IMR-90 (cell line): ENCODE measurements around the gene ANK3. TPM values are rescaled to one million over a fixed set of nuclear protein-coding genes. Genes with fewer than 3 reads are reported as not detected.

Experiments used
- ATAC-seq: fragments of 200-7000 bp; cut with Tn5 transposase; 2 replicates; pipeline ENCODE4 v1.9.1; 2020; ENCODE audit warnings: low read depth, mild to moderate bottlenecking, moderate library complexity
- BruUV-seq: library from RNA; stranded (reverse); fragments of 400-500 nt; replicated peaks from 2 replicates; lab custom pipeline; 2021; lab: Mats Ljungman, UMichigan
- CTCF ChIA-PET: fragments of 300-600 bp; formaldehyde crosslinking; extraction: SDS; loops from one replicate; lab custom pipeline; 2021; ENCODE audit warnings: antibody characterized with exemption; lab: Yijun Ruan, JAX
- POLR2A ChIA-PET: fragments of 300-600 bp; sonication (Branson Sonifier 250); formaldehyde crosslinking; loops from one replicate; lab custom pipeline; 2022; ENCODE audit warnings: antibody characterized with exemption; ENCODE audit not compliant: unreplicated experiment; lab: Charles Lee
- DNase-seq: peaks from one replicate; pipeline ENCODE4 v3.0.0; 2013
- H2AFZ ChIP-seq: replicated peaks from 2 replicates; pipeline ENCODE3; 2013; ENCODE audit warnings: low read length, mild to moderate bottlenecking; ENCODE audit not compliant: poor library complexity
- H2AK5ac ChIP-seq: 2 replicates; pipeline ENCODE4 v1.6.1; 2013; ENCODE audit warnings: low read depth, low read length, inconsistent platforms
- H2AK9ac ChIP-seq: replicated peaks from 2 replicates; pipeline ENCODE3; 2013; ENCODE audit warnings: mild to moderate bottlenecking, low read depth, low read length, moderate library complexity; ENCODE audit not compliant: poor library complexity
- H2BK120ac ChIP-seq: 2 replicates; pipeline ENCODE4 v1.6.1; 2013; ENCODE audit warnings: low read depth, low read length, inconsistent platforms
- H2BK15ac ChIP-seq: 3 replicates; pipeline ENCODE4 v1.6.1; 2013; ENCODE audit warnings: low read depth, low read length, inconsistent platforms
- H2BK20ac ChIP-seq: 2 replicates; pipeline ENCODE4 v1.6.1; 2013; ENCODE audit warnings: low read depth, mild to moderate bottlenecking, inconsistent platforms, low read length, moderate library complexity
- H2BK5ac ChIP-seq: 2 replicates; pipeline ENCODE4 v1.6.1; 2013; ENCODE audit warnings: mild to moderate bottlenecking, low read depth, low read length, inconsistent platforms; ENCODE audit not compliant: poor library complexity, severe bottlenecking
- H3K14ac ChIP-seq: replicated peaks from 2 replicates; pipeline ENCODE4 v1.6.1; 2013; ENCODE audit warnings: low read depth, low read length, inconsistent platforms
- H3K18ac ChIP-seq: 2 replicates; pipeline ENCODE4 v1.6.1; 2013; ENCODE audit warnings: low read depth, low read length, control low read depth
- H3K23ac ChIP-seq: 2 replicates; pipeline ENCODE4 v1.6.1; 2013; ENCODE audit warnings: low read depth, low read length, inconsistent platforms
- H3K27ac ChIP-seq: 2 replicates; pipeline ENCODE4 v1.5.1; 2013; ENCODE audit warnings: mild to moderate bottlenecking, control low read depth, low read length; ENCODE audit not compliant: insufficient read depth
- H3K27me3 ChIP-seq: 2 replicates; pipeline ENCODE4 v1.6.1; 2013; ENCODE audit warnings: low read length; ENCODE audit not compliant: control insufficient read depth, insufficient read depth
- H3K36me3 ChIP-seq: 2 replicates; pipeline ENCODE4 v1.6.1; 2013; ENCODE audit warnings: low read length, mixed read lengths; ENCODE audit not compliant: control insufficient read depth, insufficient read depth
- H3K4ac ChIP-seq: 2 replicates; pipeline ENCODE4 v1.6.1; 2013; ENCODE audit warnings: low read depth, low read length, inconsistent platforms
- H3K4me1 ChIP-seq: 2 replicates; pipeline ENCODE4 v1.6.1; 2013; ENCODE audit warnings: low read length, mixed read lengths; ENCODE audit not compliant: control insufficient read depth, insufficient read depth
- H3K4me2 ChIP-seq: 2 replicates; pipeline ENCODE4 v1.6.1; 2013; ENCODE audit warnings: low read depth, mild to moderate bottlenecking, control low read depth, low read length, moderate library complexity
- H3K4me3 ChIP-seq: 2 replicates; pipeline ENCODE4 v1.5.1; 2013; ENCODE audit warnings: low read depth, mild to moderate bottlenecking, control low read depth, low read length, moderate library complexity; ENCODE audit not compliant: insufficient read depth
- H3K56ac ChIP-seq: 2 replicates; pipeline ENCODE4 v1.6.1; 2013; ENCODE audit warnings: low read length, inconsistent platforms; ENCODE audit not compliant: insufficient read depth; ENCODE audit errors: extremely low read depth
- H3K79me1 ChIP-seq, 2 experiments: 2 replicates each; pipeline ENCODE4 v1.6.1; 2013; ENCODE audit warnings: low read length in 2 of 2, inconsistent platforms in 1 of 2, low read depth in 1 of 2
- H3K9ac ChIP-seq: 2 replicates; pipeline ENCODE4 v1.6.1; 2013; ENCODE audit warnings: low read depth, low read length, control low read depth
- H3K9me1 ChIP-seq: 2 replicates; pipeline ENCODE4 v1.6.1; 2013; ENCODE audit warnings: low read length, inconsistent platforms; ENCODE audit not compliant: insufficient read depth
- H3K9me3 ChIP-seq: 2 replicates; pipeline ENCODE4 v1.6.1; 2013; ENCODE audit warnings: low read length; ENCODE audit not compliant: control insufficient read depth, insufficient read depth
- H4K20me1 ChIP-seq: 2 replicates; pipeline ENCODE4 v1.6.1; 2013; ENCODE audit warnings: low read length, inconsistent platforms; ENCODE audit not compliant: insufficient read depth
- H4K5ac ChIP-seq: 2 replicates; pipeline ENCODE4 v1.6.1; 2013; ENCODE audit warnings: mild to moderate bottlenecking, low read depth, low read length, control low read depth
- H4K8ac ChIP-seq, 2 experiments: 2 replicates each; pipeline ENCODE4 v1.6.1; 2013; ENCODE audit warnings: low read depth in 2 of 2, low read length in 2 of 2, control low read depth in 1 of 2, inconsistent platforms in 1 of 2
- H4K91ac ChIP-seq: 2 replicates; pipeline ENCODE4 v1.6.1; 2013; ENCODE audit warnings: low read depth, low read length, inconsistent platforms; ENCODE audit not compliant: insufficient read depth
- MAFK ChIP-seq: IDR thresholded peaks from 2 replicates; pipeline ENCODE4 v1.6.1; 2012; ENCODE audit warnings: low read depth, low read length, improper control_type of control experiment
- RFX5 ChIP-seq: IDR thresholded peaks from 2 replicates; pipeline ENCODE4 v1.8.0; 2012; ENCODE audit warnings: low read depth, mild to moderate bottlenecking, low read length, moderate library complexity
- SMC3 ChIP-seq: fragments of 150-350 bp; IDR thresholded peaks from 2 replicates; pipeline ENCODE4 v1.6.1; 2016; ENCODE audit warnings: low read depth, mild to moderate bottlenecking, antibody characterized with exemption, low read length, moderate library complexity
- WGBS, 2 experiments: methylation state at CpG; one replicate each; pipeline versions ENCODE4 v1.1.5 to v1.1.7; 2013; ENCODE audit warnings: missing lambda C conversion rate in 2 of 2; ENCODE audit not compliant: insufficient read length in 1 of 2; ENCODE audit errors: extremely low coverage in 2 of 2; 5-methylcytosine and 5-hydroxymethylcytosine counted together
- dilution Hi-C: fragments of 300-500 bp; cut with HindIII; formaldehyde crosslinking; loops from one replicate; pipeline ENCODE4 v1.14.3; 2018; ENCODE audit warnings: low sequenced_read_pairs; ENCODE audit not compliant: unreplicated experiment
- in situ Hi-C: fragments of 300-500 bp; cut with MboI; formaldehyde crosslinking; loops from 3 replicates; pipeline ENCODE4 v1.14.3; 2019; ENCODE audit warnings: low sequenced_read_pairs, inconsistent platforms, mixed read lengths
- intact Hi-C: fragments of 100-400 bp; cut with micrococcal nuclease; formaldehyde crosslinking; loops from 2 replicates; pipeline ENCODE4 v1.10.0; 2022
- polyA plus RNA-seq, 3 experiments: library from polyadenylated mRNA; depleted of rRNA; stranded (reverse); fragments of >200 nt; gene quantifications; 2 replicates each; pipeline ENCODE4 v1.2.3, GENCODE V29; 2012; ENCODE audit warnings: low replicate concordance in 1 of 3
- total RNA-seq: library from RNA; depleted of rRNA; stranded (reverse); fragments of >200 nt; gene quantifications from 2 replicates; pipeline ENCODE4 v1.2.3, GENCODE V29; 2012

Gene ANK3
- total and polyA plus RNA-seq, 2 of the 4 experiments (the other 2 are of a cell fraction), result 0.63 to 1.8 TPM

- Histone ChIP-seq H2BK15ac (no peak overlapping the region), H3K27me3 (no peaks in the 10 kb centered on the region), H4K8ac (no peak overlapping the region), H2AFZ (no peak overlapping the region), H2BK5ac (no peak overlapping the region), H3K4ac (no peak overlapping the region), H2BK120ac (no peak overlapping the region), H3K4me2 (no peak overlapping the region), H4K91ac (no peak overlapping the region), H3K9me3 (no peaks in the 10 kb centered on the region), H3K9ac (no peak overlapping the region), H3K56ac (no peak overlapping the region), H4K20me1 (no peaks in the 10 kb centered on the region), H3K4me3 (no peak overlapping the region), H2AK9ac (no peak overlapping the region), H2AK5ac (no peak overlapping the region), H3K23ac (no peak overlapping the region), H3K36me3 (no peaks in the 10 kb centered on the region), H3K9me1 (no peaks in the 10 kb centered on the region), H3K18ac (no peak overlapping the region), H3K14ac (no peak overlapping the region), H3K79me1 (no peaks in the 10 kb centered on the region), H4K5ac (no peak overlapping the region), H3K4me1 (peaks cover 7% of the 10 kb centered on the region), H3K27ac (no peak overlapping the region), H2BK20ac (no peak overlapping the region)
- dilution Hi-C loops, result no loop called here
- in situ Hi-C loops, result no loop called here
- DNase-seq, result no peak
- ATAC-seq, result no peak
- BruUV-seq, result no TSS peak
- CTCF ChIA-PET, result no interaction called here
- POLR2A ChIA-PET, result no interaction called here
- intact Hi-C loops, result no loop called here
- TF ChIP-seq SMC3 (no peak), MAFK (no peak), RFX5 (no peak)
- no CpG with 5 or more reads among the region's 1 CpG for WGBS, 2 experiments
Observed at GRCh38 chr10:60367901-60368300, 21.8 kb downstream of the ANK3 start.
